Measurements from ENCODE around the gene BBIP1.
"Not testable (repeated sequence)": the region's sequence is repeated elsewhere in the genome, so short reads cannot be mapped to it uniquely, and the experiment has no call there.

BBIP1 gene

GRCh38 chr10:110881247-110881646 is 37.7 kb downstream of the BBIP1 start:
- no peak for DNase-seq

GRCh38 chr10:110880012-110880411 is 39.0 kb downstream of the BBIP1 start:
- no peak for DNase-seq

DNA sequence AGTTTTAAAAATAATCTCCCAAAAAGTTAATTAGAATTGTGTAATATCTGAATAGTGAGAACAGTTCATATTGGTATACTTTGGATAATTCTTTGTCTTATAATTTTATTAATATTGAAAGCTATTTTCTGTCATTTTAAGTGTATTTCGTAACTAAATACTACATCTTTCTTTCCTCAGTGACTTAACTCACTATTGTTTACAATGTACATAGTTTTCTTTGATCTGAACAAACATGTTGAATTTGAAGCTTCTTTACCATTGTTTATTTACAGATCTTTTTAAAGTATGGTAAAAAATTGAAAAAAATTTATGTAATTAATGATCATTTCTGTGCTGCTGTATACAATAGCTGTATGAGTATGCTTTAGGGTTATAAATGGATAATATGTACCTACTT is 42.2 kb downstream of the BBIP1 start:
- DNase-seq = no peak

DNA sequence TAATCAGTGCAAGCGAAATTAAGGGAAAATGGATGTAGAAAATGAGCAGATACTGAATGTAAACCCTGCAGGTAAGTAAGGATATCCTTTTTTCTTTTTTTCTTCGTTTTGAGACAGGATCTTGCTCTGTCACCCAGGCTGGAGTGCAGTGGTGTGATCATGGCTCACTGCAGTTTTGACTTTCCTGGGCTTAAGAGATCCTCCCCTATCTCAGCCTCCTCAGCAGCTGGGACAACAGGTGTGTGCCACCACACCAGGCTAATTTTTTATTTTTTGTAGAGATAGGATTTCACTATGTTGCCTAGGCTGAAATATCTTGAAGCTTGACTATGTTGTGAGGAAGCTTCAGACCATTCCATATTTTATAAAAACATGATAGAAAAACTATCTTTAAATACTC is 43.0 kb downstream of the BBIP1 start:
- no peak for DNase-seq

DNA sequence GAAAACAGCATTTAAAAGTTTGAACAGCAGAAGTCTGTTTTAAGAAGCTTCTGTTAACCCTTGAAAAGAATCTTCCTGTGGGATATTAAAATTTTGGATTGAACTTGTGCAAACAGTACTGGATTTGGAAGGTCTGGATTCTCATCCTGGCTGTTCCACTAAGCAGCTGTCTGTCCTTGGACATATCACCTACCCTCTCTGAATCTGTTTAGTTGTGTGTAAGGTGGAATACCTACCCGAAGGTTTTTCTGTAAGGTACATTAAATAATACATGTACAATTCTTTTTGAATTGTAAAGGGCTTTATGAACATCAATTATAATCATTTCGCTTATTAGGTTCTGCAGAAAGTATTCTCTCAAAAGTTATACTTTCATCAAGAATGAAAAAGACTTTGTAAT is 45.0 kb downstream of the BBIP1 start:
- DNase-seq = no peak

DNA sequence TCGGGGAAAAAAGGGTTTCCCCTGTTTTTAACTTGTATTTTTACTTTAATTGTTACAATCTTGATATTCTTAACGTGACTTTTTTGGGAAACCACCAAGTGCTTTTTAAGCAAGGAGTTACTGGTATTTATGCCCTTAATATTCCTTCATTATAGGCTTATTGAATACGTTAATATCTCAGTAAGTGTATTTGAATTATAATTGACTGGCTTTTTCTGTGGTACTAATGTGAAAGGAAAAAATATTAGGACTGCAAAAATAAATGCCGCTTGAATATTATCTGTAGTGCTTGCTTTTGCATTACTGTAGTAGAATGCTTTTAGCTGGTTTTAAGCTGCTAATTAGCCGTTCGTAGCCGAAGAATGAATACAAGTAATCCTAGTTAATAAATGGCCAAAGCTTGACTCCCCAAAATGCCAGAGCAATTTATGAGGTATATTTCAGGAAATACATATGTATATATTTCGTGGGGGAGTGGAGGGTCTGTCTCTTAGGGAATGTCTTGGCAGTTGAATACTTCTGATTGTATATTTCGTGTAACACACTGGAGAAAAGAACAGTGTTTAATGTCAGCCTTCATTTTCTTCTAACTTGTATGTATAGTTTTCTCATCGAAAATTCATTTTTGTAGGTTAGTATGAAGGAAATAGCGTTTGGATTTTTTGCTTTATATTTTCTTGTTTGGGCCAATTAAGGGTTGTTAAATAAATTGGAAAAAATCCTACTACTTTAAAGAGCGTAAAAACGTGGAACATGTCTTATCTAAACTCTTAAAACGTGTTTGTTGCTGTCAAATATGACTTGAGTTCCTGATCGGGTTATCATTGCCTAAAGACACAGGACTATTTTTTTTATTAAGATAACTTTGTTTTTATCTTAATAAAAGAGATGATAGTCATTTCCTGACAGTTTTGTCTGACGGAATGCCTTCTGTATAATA is 45.7 kb downstream of the BBIP1 start:
- no peak for DNase-seq

DNA sequence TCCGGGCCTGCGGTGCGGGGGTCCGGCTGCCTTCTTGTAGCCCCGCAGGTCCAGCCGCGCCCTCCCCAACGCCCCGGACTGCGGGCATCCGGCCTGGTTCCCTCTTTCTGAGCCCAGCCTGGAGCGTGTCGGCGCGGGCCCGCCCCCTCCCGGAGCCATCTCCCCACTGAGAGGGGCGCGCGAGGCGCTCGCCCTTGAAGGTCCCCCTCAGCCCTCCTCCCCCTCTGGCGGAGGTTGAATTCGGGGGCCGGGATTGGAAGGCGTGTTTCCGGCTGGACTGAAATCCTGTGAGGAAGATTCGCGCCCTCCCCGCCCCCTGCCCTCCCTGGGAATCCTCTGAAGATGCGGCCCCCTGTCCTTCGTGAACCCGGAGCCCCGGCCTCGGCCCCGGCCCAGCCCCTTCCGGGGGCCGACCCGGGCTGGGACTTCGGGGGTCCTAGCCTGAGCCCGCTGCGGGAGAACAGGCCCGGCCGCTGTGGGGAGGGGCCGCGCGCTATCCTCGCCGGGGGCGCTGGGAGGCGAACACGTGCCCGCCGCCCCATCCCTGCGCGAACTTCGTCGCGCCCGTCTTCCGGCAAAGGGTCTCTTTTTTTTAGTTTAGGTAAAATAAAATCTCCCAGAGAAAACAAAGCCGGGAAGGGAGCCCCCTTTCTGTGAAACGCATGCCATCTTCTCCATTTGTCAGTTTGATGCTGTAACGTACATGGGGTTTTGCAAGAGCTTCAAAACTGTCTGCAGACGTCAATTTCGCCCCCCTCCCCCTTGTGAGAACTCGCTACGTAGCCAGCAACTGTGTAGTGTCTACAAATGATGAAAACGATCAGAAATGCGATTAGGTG is 46.6 kb downstream of the BBIP1 start:
- peak; percentile 43 for DNase-seq

DNA sequence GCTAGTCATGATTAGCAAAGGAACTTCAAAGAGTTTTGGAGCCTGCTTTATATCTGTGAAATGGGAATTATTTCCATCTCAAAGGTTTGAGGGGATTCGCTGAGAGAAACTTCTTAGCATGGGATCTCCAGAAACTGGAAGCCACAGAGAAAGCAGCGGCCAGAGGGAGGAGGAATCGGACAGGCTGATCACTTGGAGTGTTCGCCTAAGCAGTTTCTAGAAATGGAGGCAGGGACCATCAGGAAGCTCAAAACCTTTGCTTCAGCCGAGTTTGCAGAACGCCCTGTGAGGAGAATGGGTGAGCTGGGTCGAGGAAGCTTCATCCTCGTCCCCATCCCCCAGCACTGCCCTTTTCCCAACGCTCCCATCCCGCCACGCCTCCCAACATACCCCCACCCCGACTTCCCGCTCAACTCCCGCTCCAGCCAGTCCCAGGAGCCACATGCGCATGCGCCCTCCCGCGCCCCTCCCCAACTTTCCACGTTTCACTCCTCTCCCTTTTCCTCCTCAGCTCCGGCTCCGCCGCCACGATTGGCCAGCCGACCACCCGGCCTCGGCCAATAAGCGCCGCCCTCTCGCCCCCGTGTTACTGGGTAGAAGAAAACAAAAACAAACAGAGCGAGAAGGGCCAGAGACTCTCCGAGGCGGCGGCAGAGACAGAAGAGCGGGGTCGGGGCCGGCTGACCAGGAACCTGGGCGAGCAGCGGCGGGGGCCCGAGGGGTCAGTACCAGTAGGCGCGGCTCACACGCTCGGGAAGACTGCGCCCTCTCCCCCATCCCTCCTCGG is 47.5 kb downstream of the BBIP1 start, which contains the start of gene PDCD4:
TSS of gene PDCD4 (plus strand) at position 631 of the 787 bp plus-strand sequence. CDS start 4,100 bp downstream, outside the sequence.
- peak; percentile 86 for DNase-seq

- no peak for DNase-seq
These were observed 48.1 kb downstream of the BBIP1 start for GRCh38 chr10:110870823-110871297.

GRCh38 chr10:110868981-110869380 is 50.0 kb downstream of the BBIP1 start:
- no peak for DNase-seq

GRCh38 chr10:110867807-110868465 is 51.0 kb downstream of the BBIP1 start:
- no peak for DNase-seq

GRCh38 chr10:110867011-110867806 is 51.8 kb downstream of the BBIP1 start:
- not testable (repeated sequence) for DNase-seq

DNA sequence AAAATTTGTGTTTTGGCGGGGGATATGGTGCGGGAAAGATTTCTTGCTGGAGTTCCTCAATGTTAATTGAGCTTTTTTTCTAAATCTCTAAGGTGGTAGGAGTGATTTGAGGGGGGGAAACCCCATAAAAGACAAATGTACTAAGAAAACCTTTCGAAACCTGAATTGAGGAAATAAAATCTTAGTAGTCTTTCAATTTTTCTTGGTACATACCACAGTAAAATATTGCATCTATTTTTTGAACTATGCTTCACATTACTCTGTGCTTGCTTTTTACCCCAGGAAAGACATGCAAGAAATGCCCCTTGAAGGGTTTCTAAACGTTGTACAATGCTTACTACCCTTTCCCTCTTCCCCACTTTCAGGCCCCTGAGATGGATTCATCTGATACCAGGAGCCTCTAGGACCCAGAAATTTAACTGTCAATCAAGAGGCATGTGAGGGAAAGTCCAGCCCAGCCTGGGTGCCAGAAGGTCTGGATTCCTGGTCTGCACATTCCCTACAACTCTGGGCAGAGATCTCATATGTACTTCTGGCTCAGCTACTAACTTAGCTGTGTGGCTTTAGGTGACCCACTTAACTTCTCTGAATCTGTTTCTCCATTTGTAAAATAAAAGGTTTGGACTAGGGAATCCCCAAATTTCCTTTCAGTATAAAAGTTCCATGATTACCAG is 53.0 kb downstream of the BBIP1 start:
- no peak for DNase-seq

GRCh38 chr10:110865186-110865808 is 53.7 kb downstream of the BBIP1 start:
- DNase-seq = no peak

DNA sequence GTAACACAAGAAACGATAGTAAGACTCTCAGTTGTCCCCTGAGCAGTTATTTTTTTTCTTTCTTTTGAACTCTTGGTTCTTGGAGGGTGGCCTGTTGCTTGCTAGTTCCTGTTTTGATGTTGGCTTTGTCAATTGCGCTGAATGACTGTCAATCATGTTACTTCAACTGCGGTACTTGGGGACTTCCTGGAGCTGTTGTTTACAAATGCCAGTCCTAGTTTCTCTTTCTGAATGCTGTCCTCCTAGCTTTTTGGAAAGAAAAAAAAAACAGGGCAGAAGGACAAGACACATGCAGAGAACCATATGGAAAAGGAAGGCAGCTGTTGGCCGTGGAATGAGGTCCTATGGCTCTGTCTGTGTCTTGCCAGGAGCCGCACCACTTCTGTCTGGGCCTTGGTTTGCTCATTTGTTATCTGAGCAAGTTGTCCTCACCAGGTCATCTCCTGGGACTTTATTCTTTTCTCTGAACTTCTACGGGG is 54.3 kb downstream of the BBIP1 start:
- DNase-seq = no peak

GRCh38 chr10:110863956-110864355 is 55.0 kb downstream of the BBIP1 start:
- no peak for DNase-seq

- DNase-seq = no peak
These were observed 55.6 kb downstream of the BBIP1 start for GRCh38 chr10:110863361-110863760.

- DNase-seq = no peak
These were observed 56.0 kb downstream of the BBIP1 start for GRCh38 chr10:110862961-110863360.

DNA sequence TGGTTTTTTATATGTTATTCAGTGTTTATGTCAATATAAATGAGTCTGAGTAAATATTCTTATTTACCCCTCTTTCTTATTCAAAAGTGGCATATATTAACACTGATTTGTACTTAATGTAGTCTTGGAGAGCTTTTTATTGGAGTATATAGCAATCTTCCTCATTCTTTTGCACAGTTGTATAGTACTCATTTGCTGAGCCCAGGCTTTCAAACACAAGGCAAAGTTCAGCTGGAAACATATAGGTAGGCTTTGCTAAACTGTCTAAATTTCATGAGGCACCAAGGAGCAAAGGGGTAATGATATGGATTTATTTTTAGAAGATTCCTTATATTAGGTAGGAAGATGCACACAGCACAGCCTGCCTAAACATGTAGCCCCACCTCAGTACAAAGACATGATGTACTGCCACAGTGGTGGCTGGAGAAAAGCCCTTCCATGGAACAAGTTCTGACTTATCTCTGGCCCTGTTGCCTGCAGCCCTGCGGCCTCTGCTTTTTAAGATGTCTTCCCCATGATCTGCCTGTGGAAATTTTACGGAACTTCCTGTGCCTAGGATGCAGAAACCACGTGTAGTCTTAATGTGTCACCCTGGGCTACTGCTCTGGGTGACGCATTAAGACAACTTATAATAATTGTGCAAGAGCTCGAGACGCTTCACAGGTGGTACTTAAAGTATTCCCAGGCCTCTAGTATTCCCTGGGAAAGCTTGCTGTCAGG is 56.9 kb downstream of the BBIP1 start:
- DNase-seq = no peak
